Measurements from ENCODE around the gene GRID1. TPM values are rescaled to one million over a fixed set of nuclear protein-coding genes. Genes with fewer than 3 reads are reported as not detected.

The GRID1 gene
- total RNA-seq, 4 donors from 2014 or later: 0.40 to 1.9 (median 1.00) TPM

- in situ Hi-C loops (cut with MboI; ENCODE audit: low pct_ligation_motif_present in 1 of 4, low pct_unique_long_range_greater_than_20kb in 1 of 4, low sequenced_read_pairs in 3 of 4) (no loop called here), intact Hi-C loops (cut with DNase I; ENCODE audit: low total_unique reads) (no loop called here)
- DNase-seq: no peak
- H3K27me3 ChIP-seq: no peaks in the 10 kb centered on the region
- no peak overlapping the region for H3K27ac ChIP-seq
- no peaks in the 10 kb centered on the region for H3K9me3 ChIP-seq
- no peaks in the 10 kb centered on the region for H3K36me3 ChIP-seq
- TF ChIP-seq CTCF (IDR thresholded peaks at IDR 0.05) (no peak), EP300 (IDR thresholded peaks at IDR 0.05; ENCODE audit: low read depth) (no peak), POLR2AphosphoS5 (IDR thresholded peaks at IDR 0.05) (no peak)
- H3K4me3 ChIP-seq: no peak overlapping the region
- 55% methylated on average over 8 of the region's 8 CpGs; no CpG with 5 or more reads in 1 of the 2 donors for WGBS, 2 donors (ENCODE audit: low coverage in 1 of 2)
- no peaks in the 10 kb centered on the region for H3K4me1 ChIP-seq
These were observed 147.3 kb downstream of the GRID1 start for GRCh38 chr10:86219271-86219670.

- intact Hi-C loops (cut with DNase I; ENCODE audit: low total_unique reads): no loop called here
- Histone ChIP-seq H3K36me3 (no peaks in the 10 kb centered on the region), H3K27me3 (no peaks in the 10 kb centered on the region), H3K9me3 (no peaks in the 10 kb centered on the region), H3K4me1 (no peaks in the 10 kb centered on the region), H3K27ac (no peak overlapping the region), H3K4me3 (no peak overlapping the region)
- no peak for TF ChIP-seq EP300 (IDR thresholded peaks at IDR 0.05; ENCODE audit: low read depth)
- no peak for DNase-seq
- 86% methylated on average over 5 of the region's 5 CpGs; no CpG with 5 or more reads in 1 of the 2 donors for WGBS, 2 donors (ENCODE audit: low coverage in 1 of 2)
- in situ Hi-C loops (cut with MboI; ENCODE audit: low pct_ligation_motif_present in 1 of 4, low pct_unique_long_range_greater_than_20kb in 1 of 4, low sequenced_read_pairs in 3 of 4): no loop called here
These were observed 147.8 kb downstream of the GRID1 start for GRCh38 chr10:86218842-86219241.

GRCh38 chr10:86218160-86218559 is 148.4 kb downstream of the GRID1 start:
- H3K9me3 ChIP-seq: no peaks in the 10 kb centered on the region
- TF ChIP-seq CTCF (IDR thresholded peaks at IDR 0.05) (no peak), POLR2AphosphoS5 (IDR thresholded peaks at IDR 0.05) (no peak), EP300 (IDR thresholded peaks at IDR 0.05; ENCODE audit: low read depth) (no peak), POLR2A (IDR thresholded peaks at IDR 0.05) (no peak)
- no peaks in the 10 kb centered on the region for H3K36me3 ChIP-seq
- H3K27ac ChIP-seq: no peak overlapping the region
- no peaks in the 10 kb centered on the region for H3K4me1 ChIP-seq
- in situ Hi-C loops (cut with MboI; ENCODE audit: low pct_ligation_motif_present in 1 of 4, low pct_unique_long_range_greater_than_20kb in 1 of 4, low sequenced_read_pairs in 3 of 4): no loop called here
- DNase-seq: no peak
- H3K4me3 ChIP-seq: no peak overlapping the region
- no peaks in the 10 kb centered on the region for H3K27me3 ChIP-seq
- intact Hi-C loops (cut with DNase I; ENCODE audit: low total_unique reads): no loop called here
- 95% methylated on average over 4 of the region's 4 CpGs; no CpG with 5 or more reads in 1 of the 2 donors for WGBS, 2 donors (ENCODE audit: low coverage in 1 of 2)

GRCh38 chr10:86217371-86218080 is 149.1 kb downstream of the GRID1 start:
- in situ Hi-C loops (cut with MboI; ENCODE audit: low pct_ligation_motif_present in 1 of 4, low pct_unique_long_range_greater_than_20kb in 1 of 4, low sequenced_read_pairs in 3 of 4) (no loop called here), intact Hi-C loops (cut with DNase I; ENCODE audit: low total_unique reads) (no loop called here)
- TF ChIP-seq CTCF (IDR thresholded peaks at IDR 0.05) (no peak), EP300 (IDR thresholded peaks at IDR 0.05; ENCODE audit: low read depth) (no peak), POLR2AphosphoS5 (IDR thresholded peaks at IDR 0.05) (no peak), POLR2A (IDR thresholded peaks at IDR 0.05) (no peak)
- Histone ChIP-seq H3K27me3 (no peaks in the 10 kb centered on the region), H3K4me3 (no peak overlapping the region), H3K9me3 (no peaks in the 10 kb centered on the region), H3K4me1 (no peaks in the 10 kb centered on the region), H3K27ac (no peak overlapping the region), H3K36me3 (no peaks in the 10 kb centered on the region)
- 60 to 68% methylated on average over 1 to 10 of the region's 10 CpGs for WGBS, 2 donors (ENCODE audit: low coverage in 1 of 2)
- DNase-seq: no peak

GRCh38 chr10:86216886-86217285 is 149.7 kb downstream of the GRID1 start:
- H3K4me1 ChIP-seq: no peaks in the 10 kb centered on the region
- H3K27ac ChIP-seq: no peak overlapping the region
- intact Hi-C loops (cut with DNase I; ENCODE audit: low total_unique reads) (no loop called here), in situ Hi-C loops (cut with MboI; ENCODE audit: low pct_ligation_motif_present in 1 of 4, low pct_unique_long_range_greater_than_20kb in 1 of 4, low sequenced_read_pairs in 3 of 4) (no loop called here)
- H3K9me3 ChIP-seq: no peaks in the 10 kb centered on the region
- TF ChIP-seq POLR2A (IDR thresholded peaks at IDR 0.05) (no peak), CTCF (IDR thresholded peaks at IDR 0.05) (no peak), EP300 (IDR thresholded peaks at IDR 0.05; ENCODE audit: low read depth) (no peak), POLR2AphosphoS5 (IDR thresholded peaks at IDR 0.05) (no peak)
- WGBS, 2 donors (ENCODE audit: low coverage in 1 of 2): 86% methylated on average over 1 of the region's 1 CpG; no CpG with 5 or more reads in 1 of the 2 donors
- H3K4me3 ChIP-seq: no peak overlapping the region
- H3K27me3 ChIP-seq: no peaks in the 10 kb centered on the region
- H3K36me3 ChIP-seq: no peaks in the 10 kb centered on the region
- no peak for DNase-seq
